Embryonic facial prominence (tissue), 1 donor: ENCODE results near the gene NOP53.
"Not testable (repeated sequence)": the region's sequence is repeated elsewhere in the genome, so short reads cannot be mapped to it uniquely, and the experiment has no call there.

Experiments
- DNase-seq: peaks from one replicate; pipeline ENCODE4 v3.0.0-alpha.2; 2016; ENCODE audit errors: extremely low spot score

Gene NOP53

GRCh38 chr19:47745010-47745901, at the start of gene NOP53:
NOP53 (plus strand) TSS chr19:47745546; CDS start chr19:47745560, 14 bp downstream.
- peak; percentile 97 for DNase-seq

- DNase-seq, result no peak
Measured at GRCh38 chr19:47696635-47697034, 48.7 kb upstream of the NOP53 start.

- peak; percentile 36 for DNase-seq
Measured at GRCh38 chr19:47697863-47698609, 47.3 kb upstream of the NOP53 start.

- DNase-seq, result no peak
Measured at GRCh38 chr19:47698631-47699359, 46.6 kb upstream of the NOP53 start.

- DNase-seq, result no peak
Measured at GRCh38 chr19:47699360-47699917, 45.9 kb upstream of the NOP53 start.

- no peak for DNase-seq
Measured at GRCh38 chr19:47700934-47701716, 44.2 kb upstream of the NOP53 start.

- DNase-seq, result no peak
Measured at GRCh38 chr19:47701717-47702552, 43.4 kb upstream of the NOP53 start.

- no peak for DNase-seq
Measured at GRCh38 chr19:47702671-47703070, 42.7 kb upstream of the NOP53 start.

- no peak for DNase-seq
Measured at GRCh38 chr19:47703301-47703700, 42.0 kb upstream of the NOP53 start.

GRCh38 chr19:47704024-47704423, 41.3 kb upstream of the NOP53 start:
- DNase-seq, result no peak

GRCh38 chr19:47704656-47705055, 40.7 kb upstream of the NOP53 start:
- no peak for DNase-seq

GRCh38 chr19:47707135-47707925, 38.0 kb upstream of the NOP53 start:
- DNase-seq, result peak; percentile 26

GRCh38 chr19:47711652-47712242, 33.6 kb upstream of the NOP53 start:
- no peak for DNase-seq

GRCh38 chr19:47713046-47714021, 32.0 kb upstream of the NOP53 start, which contains the start of gene EHD2:
EHD2 (plus strand) TSS chr19:47713422; CDS start chr19:47716613, 3,191 bp downstream.
- DNase-seq, result peak; percentile 45

GRCh38 chr19:47714339-47714738, 31.0 kb upstream of the NOP53 start:
- DNase-seq, result no peak

GRCh38 chr19:47714855-47715254, 30.5 kb upstream of the NOP53 start:
- not testable (repeated sequence) for DNase-seq

GRCh38 chr19:47716270-47716937, 28.9 kb upstream of the NOP53 start:
- DNase-seq, result no peak
